C4-2B (cell line): Measurements from ENCODE around the gene UBXN11.
"Not testable (repeated sequence)": the region's sequence is repeated elsewhere in the genome, so short reads cannot be mapped to it uniquely, and the experiment has no call there.

Experiments
- H3K27ac ChIP-seq: fragments of 450-650 bp; 2 replicates; pipeline ENCODE4 v1.5.1; 2017
- ZFX ChIP-seq: fragments of 450-650 bp; IDR thresholded peaks from 2 replicates; pipeline ENCODE4 v1.6.1; 2017
- TF ChIP-seq, protein P1 (sequence below): fragments of 450-650 bp; conservative IDR thresholded peaks from 2 replicates; pipeline ENCODE4 v1.5.1; 2017; ENCODE audit warnings: mild to moderate bottlenecking

Gene UBXN11

DNA sequence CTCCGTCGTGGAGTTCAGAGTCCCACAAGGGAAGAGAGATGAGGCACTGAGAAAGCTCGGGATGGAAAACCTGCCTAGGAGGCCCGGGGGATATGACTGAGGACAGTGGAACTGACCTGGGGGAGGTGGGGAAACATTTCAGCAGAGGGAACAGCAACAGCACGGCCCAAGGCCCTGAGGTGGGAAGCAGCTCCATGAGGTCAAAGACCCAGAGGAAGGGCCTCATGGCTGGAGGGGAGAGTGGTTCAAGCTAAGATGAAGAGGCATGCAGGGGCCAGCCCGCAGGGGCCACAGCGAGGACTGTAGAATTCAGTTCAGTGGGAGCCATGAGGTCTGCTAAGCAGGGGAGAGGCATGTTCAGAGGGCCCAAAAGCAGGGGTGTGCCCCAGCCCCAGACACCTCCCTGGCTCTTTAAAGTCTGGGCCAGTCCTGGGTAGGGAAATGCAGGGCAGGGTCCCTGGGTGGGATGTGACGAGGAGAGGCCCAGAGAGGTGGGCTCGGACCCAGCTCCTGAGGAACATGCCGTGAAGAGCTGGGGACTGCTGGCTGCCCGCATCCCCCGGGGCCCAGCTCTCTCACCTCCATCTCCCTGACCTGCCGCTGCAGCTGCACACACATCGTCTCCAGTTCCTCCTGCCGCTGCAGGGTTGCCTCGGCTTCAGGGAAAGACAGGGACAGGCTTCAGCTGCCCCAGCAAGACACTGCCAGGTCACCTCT lies 9.9 kb downstream of the UBXN11 start:
- no peak overlapping the region for H3K27ac ChIP-seq
- TF ChIP-seq, protein P1, sequence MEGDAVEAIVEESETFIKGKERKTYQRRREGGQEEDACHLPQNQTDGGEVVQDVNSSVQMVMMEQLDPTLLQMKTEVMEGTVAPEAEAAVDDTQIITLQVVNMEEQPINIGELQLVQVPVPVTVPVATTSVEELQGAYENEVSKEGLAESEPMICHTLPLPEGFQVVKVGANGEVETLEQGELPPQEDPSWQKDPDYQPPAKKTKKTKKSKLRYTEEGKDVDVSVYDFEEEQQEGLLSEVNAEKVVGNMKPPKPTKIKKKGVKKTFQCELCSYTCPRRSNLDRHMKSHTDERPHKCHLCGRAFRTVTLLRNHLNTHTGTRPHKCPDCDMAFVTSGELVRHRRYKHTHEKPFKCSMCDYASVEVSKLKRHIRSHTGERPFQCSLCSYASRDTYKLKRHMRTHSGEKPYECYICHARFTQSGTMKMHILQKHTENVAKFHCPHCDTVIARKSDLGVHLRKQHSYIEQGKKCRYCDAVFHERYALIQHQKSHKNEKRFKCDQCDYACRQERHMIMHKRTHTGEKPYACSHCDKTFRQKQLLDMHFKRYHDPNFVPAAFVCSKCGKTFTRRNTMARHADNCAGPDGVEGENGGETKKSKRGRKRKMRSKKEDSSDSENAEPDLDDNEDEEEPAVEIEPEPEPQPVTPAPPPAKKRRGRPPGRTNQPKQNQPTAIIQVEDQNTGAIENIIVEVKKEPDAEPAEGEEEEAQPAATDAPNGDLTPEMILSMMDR, result no peak
- no peak for TF ChIP-seq ZFX

DNA sequence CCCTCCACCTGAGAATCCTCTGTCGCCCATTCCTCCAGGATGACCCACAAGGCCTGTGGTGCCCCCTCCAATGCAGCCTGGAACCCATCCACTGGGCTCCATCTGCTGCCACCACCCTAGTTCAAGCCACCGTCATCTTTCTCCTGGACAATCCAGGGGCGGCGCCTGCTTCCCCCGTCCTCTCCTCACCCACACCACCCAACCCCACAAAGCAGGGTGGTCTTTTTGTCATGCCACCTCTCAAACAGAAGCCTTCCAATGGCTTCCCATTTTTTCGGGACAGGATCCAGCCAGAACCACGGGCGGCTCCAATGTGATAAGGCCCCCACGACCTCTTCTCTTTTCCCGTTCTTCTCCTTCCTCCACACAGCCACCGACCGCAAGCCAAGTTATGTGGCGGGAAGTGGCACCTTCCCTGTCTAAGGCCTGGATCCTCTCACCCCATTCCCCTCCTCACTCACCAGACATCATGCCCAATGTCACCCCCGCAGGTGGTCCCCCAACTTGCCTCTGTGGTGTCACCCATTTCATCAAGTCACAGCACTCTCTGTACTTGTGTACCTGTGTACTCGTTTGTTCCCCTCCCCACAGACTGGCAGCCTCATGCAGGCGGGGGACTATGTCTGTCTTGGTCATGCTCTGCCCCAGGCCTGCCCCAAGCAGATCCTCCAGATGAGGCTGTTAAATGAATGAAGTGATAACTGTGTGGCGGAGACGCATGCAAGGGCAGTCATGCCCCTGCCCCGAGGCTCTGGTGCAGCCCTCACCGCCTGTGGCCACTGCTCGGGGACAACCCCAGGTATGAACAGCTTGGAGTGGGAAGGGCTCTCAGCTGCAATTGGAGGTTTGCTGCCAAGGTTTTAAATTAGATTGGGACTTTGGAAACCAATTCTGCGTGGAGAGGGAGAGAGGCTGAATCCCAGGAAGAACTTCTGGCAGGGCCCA lies 11.0 kb downstream of the UBXN11 start:
- TF ChIP-seq, protein P1, result no peak
- TF ChIP-seq ZFX, result no peak
- no peak overlapping the region for H3K27ac ChIP-seq

DNA sequence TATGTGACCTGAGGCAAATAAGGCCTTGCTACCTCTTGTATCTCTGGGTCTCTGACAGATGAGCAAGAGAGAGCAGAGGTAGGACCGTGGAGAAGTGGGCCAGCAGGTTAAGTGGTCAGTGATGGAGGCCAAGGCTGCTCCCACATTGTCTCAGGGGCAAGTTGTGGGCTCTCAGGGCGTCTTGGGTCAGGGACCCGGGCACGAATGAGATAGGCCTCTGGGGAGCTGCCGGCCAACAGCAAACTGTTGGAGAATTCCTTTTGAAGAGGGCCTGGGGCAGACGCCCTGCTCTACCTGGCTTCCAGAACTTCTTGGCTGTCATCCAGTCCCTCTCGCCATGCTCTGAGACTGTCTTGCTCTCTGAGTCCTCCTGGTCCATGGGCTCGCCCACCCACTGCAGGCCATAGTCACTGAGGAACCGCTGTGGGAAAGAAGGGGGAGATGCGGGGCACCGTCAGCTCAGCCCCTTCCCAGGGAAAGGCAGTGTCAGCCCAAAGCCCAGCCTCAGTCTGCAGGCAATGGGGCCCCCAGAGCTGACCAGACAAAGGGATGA lies 12.4 kb downstream of the UBXN11 start:
- TF ChIP-seq ZFX, result no peak
- TF ChIP-seq, protein P1, result no peak
- H3K27ac ChIP-seq, result no peak overlapping the region

DNA sequence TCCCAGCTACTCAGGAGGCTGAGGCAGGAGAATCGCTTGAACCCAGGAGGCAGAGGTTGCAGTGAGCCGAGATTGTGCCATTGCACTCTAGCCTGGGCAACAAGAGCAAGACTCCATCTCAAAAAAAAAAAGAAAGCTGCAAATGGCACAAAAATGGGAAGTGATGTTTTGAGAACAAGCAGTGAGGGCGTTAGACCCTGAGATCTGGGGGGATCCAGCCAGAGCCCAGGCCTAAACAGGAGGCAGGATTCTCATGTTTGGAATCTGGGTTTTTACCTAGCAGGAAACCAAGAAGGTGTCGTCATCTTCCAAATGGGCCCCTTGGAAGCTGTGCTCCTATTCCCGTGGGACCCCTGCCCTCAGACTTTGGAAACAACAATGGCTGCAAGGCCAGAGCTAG lies 13.7 kb downstream of the UBXN11 start:
- H3K27ac ChIP-seq, result not testable (repeated sequence)

DNA sequence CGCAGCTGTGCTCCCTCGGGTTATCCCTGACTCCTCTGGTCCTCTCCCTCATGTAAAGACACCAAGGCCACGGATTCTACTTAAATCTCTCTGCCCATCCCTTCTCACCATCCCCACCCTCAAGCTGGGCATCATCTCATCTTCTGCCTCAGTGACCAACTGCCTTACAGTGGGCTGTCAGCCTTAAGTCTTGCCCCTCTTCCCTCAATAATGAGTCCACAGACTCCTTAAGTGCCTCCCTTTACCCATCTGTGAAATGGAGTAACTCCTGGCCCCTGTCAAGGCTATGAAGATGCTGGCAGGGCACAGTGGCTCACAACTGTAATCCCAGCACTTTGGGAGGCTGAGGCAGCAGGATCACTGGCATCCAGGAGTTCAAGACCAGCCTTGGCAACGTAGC lies 14.5 kb downstream of the UBXN11 start:
- no peak for TF ChIP-seq ZFX
- H3K27ac ChIP-seq, result no peak overlapping the region

DNA sequence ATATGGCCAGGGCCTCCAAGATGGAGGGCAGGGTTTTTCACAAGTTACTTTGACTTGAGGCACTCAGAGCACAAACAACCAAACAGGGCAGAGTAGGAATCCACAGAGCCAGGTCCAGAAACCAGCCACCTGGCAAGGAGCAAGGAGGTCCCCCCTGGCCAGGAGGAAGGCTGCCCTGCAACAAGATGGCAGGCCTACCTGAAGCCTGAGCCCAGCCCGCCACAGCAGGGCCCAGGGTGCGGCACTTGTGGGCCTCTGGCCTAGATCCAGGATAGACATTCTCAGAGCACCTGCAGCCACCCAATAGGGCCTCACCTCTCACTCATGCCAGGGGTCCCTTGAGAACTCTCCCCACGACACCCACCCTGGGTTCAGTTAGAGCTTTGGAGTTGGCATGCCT lies 15.0 kb downstream of the UBXN11 start:
- TF ChIP-seq ZFX, result no peak
- TF ChIP-seq, protein P1, result no peak
- H3K27ac ChIP-seq, result no peak overlapping the region

DNA sequence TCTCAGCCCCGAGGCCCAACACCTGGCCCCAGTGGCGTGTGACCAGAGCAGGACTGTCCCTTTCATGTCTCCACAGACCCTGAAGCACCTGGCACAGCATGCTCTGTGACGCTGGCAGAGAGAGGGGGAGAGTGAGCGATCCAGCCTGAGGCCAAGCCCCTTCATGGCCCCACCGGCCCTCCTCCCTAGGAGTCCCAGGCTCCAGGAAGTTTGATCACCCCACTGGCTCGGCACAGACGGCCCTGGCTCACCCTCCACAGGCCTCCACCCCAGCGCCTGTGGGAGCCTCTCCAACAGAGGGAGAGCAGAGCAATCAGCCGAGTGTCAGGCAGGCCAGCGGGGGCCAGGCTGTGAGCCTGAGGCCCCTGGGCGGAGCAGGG lies 15.6 kb downstream of the UBXN11 start:
- H3K27ac ChIP-seq, result no peak overlapping the region
- no peak for TF ChIP-seq ZFX
- TF ChIP-seq, protein P1, result no peak

DNA sequence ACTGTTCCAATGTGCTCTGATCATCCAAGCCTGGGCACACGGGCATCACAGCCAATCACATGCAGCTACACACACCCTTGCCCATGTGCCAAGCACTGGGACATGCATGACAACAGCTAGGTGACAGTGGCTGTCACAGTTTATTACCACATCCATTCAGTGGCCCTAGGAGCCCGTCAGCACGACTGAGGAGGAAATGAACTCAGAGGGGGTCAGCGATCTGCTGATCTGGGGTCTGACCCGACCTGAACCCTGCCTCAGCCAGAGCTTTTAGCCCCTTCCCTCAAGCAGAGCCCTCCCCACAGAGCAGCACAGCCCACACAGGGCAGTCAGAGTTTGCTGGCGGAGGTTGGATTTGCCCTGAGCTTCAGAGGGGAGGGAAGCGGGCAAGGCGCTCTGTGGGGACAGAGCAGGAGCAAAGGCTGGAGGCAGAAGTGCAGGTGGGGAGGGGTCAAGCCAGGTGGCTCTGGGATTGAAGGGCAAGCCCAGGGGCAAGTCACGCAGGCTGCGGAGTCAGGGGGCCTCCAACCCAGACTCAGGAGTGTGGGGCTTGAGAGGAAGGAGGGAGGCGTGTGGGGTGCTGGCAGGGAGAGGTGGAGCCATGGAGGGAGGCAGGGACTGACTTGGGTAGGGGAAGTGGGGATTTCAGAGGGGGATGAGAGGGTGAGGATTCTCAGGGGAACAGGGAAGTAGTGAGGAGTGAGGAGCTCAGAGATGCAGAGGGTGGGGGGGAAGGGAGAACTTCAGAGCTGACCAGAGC lies 16.1 kb downstream of the UBXN11 start:
- TF ChIP-seq ZFX, result no peak
- TF ChIP-seq, protein P1, result no peak
- no peak overlapping the region for H3K27ac ChIP-seq
